HepG2 (cell line): ENCODE measurements around the gene ASXL1. TPM values are rescaled to one million over a fixed set of nuclear protein-coding genes. Genes with fewer than 3 reads are reported as not detected.

ENCODE experiments used
- CEBPB ChIP-seq: IDR thresholded peaks from 2 replicates; pipeline ENCODE4 v1.6.1; 2011; ENCODE audit warnings: low read depth, low read length, improper control_type of control experiment, borderline replicate concordance
- CREB3 ChIP-seq: sonication (generic); formaldehyde crosslinking; IDR thresholded peaks from 2 replicates; pipeline ENCODE4 v1.5.0; 2020; ENCODE audit warnings: missing genetic modification reagents
- DPF2 ChIP-seq: sonication (generic); formaldehyde crosslinking; IDR thresholded peaks from 2 replicates; pipeline ENCODE4 v1.4.0; 2020; ENCODE audit warnings: mild to moderate bottlenecking, low read depth, missing genetic modification reagents, borderline replicate concordance
- DR1 ChIP-seq: sonication (generic); formaldehyde crosslinking; IDR thresholded peaks from 2 replicates; pipeline ENCODE4 v1.8.0; 2021; ENCODE audit warnings: mild to moderate bottlenecking, missing genetic modification reagents, inconsistent platforms
- FOSL2 ChIP-seq: sonication (generic); formaldehyde crosslinking; IDR thresholded peaks from 2 replicates; pipeline ENCODE4 v1.4.0; 2020; ENCODE audit warnings: missing genetic modification reagents
- GMEB1 ChIP-seq: sonication (generic); formaldehyde crosslinking; IDR thresholded peaks from 2 replicates; pipeline ENCODE4 v1.5.1; 2020; ENCODE audit warnings: missing genetic modification reagents, mild to moderate bottlenecking, borderline replicate concordance
- IRF1 ChIP-seq: sonication (generic); formaldehyde crosslinking; IDR thresholded peaks from 2 replicates; pipeline ENCODE4 v1.4.0; 2020; ENCODE audit warnings: low read depth, mild to moderate bottlenecking, missing genetic modification reagents
- MIXL1 ChIP-seq: IDR thresholded peaks from 2 replicates; pipeline ENCODE4 v1.6.1; 2016
- NBN ChIP-seq: fragments of 450-650 bp; conservative IDR thresholded peaks from 2 replicates; pipeline ENCODE4 v1.6.1; 2017
- NFAT5 ChIP-seq: sonication (generic); formaldehyde crosslinking; IDR thresholded peaks from 2 replicates; pipeline ENCODE4 v1.4.0; 2020; ENCODE audit warnings: missing genetic modification reagents
- PTBP1 ChIP-seq: fragments of 200-400 bp; formaldehyde crosslinking; IDR thresholded peaks from 2 replicates; pipeline ENCODE4 v1.6.1; 2018; ENCODE audit warnings: low read length, low read depth; ENCODE audit not compliant: poor library complexity, severe bottlenecking
- TEAD3 ChIP-seq: optimal IDR thresholded peaks from 2 replicates; pipeline ENCODE3; 2016; ENCODE audit warnings: borderline replicate concordance
- TFDP1 ChIP-seq: IDR thresholded peaks from 2 replicates; pipeline ENCODE4 v1.6.1; 2016; ENCODE audit warnings: missing compliant biosample characterization, missing genetic modification reagents, borderline replicate concordance
- U2AF1 ChIP-seq: fragments of 200-400 bp; formaldehyde crosslinking; optimal IDR thresholded peaks from 2 replicates; pipeline ENCODE3; 2017; ENCODE audit warnings: mild to moderate bottlenecking, low read depth, low read length
- ZSCAN9 ChIP-seq: IDR thresholded peaks from 2 replicates; pipeline ENCODE4 v1.6.1; 2016; ENCODE audit warnings: borderline replicate concordance
- polyA plus RNA-seq, 8 experiments: library from polyadenylated mRNA; depleted of rRNA in 3 of 8; stranded (reverse) in 7 of 8; unstranded in 1 of 8; fragments of >200 nt; fragmentation: Illumina TruSeq in 4 of 8; extraction: Trizol in 4 of 8; gene quantifications; 2 replicates each; pipeline versions ENCODE4 v1.2.1 to v1.2.3, GENCODE V29; 2011 to 2016; ENCODE audit warnings: low read depth in 4 of 8, missing spikeins in 1 of 8, mixed read lengths in 1 of 8; ENCODE audit not compliant: insufficient read depth in 1 of 8
- total RNA-seq, 5 experiments: library from RNA; depleted of rRNA; stranded (reverse); fragments of >200 nt; fragmentation: Illumina TruSeq; extraction: Trizol; gene quantifications; 2 replicates each; pipeline ENCODE4 v1.2.3, GENCODE V29; 2016; ENCODE audit warnings: low read depth in 1 of 5

Gene ASXL1
- total and polyA plus RNA-seq, 2 of the 13 experiments (the other 11 are each of a cell fraction or from before 2014, with no cell fraction given) = 62.1 to 74.8 TPM

GRCh38 chr20:32312718-32313424, 45.3 kb upstream of the ASXL1 start (continued):
- TF ChIP-seq TFDP1 (CRISPR knock-in tag) (no peak), DR1 (CRISPR knock-in tag) (no peak), DPF2 (CRISPR knock-in tag) (no peak), CEBPB (no peak), U2AF1 (no peak), IRF1 (no peak), TEAD3 (peak; percentile 69), NFAT5 (CRISPR knock-in tag) (no peak), PTBP1 (no peak), FOSL2 (CRISPR knock-in tag) (0 out of 2 replicates have a peak, but pooled peaks have one; percentile 26), CREB3 (CRISPR knock-in tag) (no peak), GMEB1 (0 out of 2 replicates have a peak, but pooled peaks have one; percentile 26), MIXL1 (CRISPR knock-in tag) (peak; percentile 76; the same call in 1 of the 2 replicates), NBN (no peak), ZSCAN9 (CRISPR knock-in tag) (0 out of 2 replicates have a peak, but pooled peaks have one; percentile 51)
